ENCODE measurements around the gene S1PR1. TPM values are rescaled to one million over a fixed set of nuclear protein-coding genes. Genes with fewer than 3 reads are reported as not detected.
"Not testable (repeated sequence)": the region's sequence is repeated elsewhere in the genome, so short reads cannot be mapped to it uniquely, and the experiment has no call there.

S1PR1 gene
- total and polyA plus RNA-seq, 11 donors, result 37.0 to 175 (median 60.6) TPM

DNA sequence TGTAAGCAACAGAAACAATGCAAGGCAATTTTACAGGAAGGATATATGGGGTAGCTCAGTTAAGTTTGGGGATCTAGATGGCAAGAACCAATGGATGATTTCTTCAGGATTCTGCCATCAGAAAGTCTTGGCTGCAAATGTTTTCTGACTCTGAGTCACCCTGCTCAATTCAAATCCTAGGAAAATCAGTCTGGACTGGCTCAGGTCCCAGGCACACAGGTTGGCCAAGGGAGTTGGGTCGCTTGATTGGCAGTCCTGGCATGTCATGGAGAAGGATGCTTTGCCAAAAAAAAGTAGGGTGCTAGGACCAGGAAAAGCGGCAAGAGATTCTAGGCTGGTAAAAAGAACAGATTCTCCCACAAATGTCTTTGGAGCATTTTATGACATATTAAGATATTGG is 28.9 kb upstream of the S1PR1 start:
- ATAC-seq (no peak), DNase-seq (peak in 1 of 5 donors; percentile 36)
- 74 to 83% (median 79%) methylated on average over 2 of the region's 2 CpGs for WGBS, 4 donors
- Histone ChIP-seq H3K36me3 (no peaks in the 10 kb centered on the region), H3K4me3 (no peak overlapping the region), H3K9me3 (no peaks in the 10 kb centered on the region), H3K27me3 (no peaks in the 10 kb centered on the region), H3K4me1 (peaks cover 0 to 16% (median 4%) of the 10 kb centered on the region in 12 donors), H3K27ac (no peak overlapping the region)
- TF ChIP-seq, protein P1, sequence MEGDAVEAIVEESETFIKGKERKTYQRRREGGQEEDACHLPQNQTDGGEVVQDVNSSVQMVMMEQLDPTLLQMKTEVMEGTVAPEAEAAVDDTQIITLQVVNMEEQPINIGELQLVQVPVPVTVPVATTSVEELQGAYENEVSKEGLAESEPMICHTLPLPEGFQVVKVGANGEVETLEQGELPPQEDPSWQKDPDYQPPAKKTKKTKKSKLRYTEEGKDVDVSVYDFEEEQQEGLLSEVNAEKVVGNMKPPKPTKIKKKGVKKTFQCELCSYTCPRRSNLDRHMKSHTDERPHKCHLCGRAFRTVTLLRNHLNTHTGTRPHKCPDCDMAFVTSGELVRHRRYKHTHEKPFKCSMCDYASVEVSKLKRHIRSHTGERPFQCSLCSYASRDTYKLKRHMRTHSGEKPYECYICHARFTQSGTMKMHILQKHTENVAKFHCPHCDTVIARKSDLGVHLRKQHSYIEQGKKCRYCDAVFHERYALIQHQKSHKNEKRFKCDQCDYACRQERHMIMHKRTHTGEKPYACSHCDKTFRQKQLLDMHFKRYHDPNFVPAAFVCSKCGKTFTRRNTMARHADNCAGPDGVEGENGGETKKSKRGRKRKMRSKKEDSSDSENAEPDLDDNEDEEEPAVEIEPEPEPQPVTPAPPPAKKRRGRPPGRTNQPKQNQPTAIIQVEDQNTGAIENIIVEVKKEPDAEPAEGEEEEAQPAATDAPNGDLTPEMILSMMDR (IDR thresholded peaks at IDR 0.05), result no peak
- TF ChIP-seq POLR2A (IDR thresholded peaks at IDR 0.05), result no peak
- intact Hi-C loops (cut with DNase I), result no loop called here

DNA sequence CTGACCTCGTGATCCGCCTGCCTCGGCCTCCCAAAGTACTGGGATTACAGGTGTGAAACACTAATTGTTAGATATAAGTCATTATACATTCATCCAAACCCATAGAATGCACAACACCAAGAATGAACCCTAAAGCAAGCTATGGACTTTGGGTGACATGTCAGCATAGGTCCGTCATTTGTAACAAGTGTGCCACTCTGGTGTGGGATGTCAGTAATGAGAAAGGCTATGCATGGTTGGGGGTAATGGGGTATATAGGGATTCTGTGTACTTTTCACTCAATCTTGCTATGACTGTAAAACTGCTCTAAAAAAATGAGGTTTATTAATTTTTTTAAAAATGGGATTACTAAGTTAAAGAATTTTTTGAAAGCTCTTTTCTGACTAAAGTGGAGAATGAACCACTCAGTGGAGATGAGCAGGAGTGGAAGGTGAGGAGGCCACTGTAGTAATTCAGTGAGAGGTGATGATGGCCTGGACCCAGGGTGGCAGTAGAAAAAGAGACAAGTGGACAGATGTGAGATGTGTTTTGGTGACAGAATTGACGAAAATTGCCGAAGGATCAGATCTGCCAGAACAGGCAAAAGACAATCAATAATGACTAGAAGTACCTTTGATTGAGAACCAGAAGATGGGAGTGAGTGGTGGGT is 21.3 kb upstream of the S1PR1 start:
- Histone ChIP-seq H3K27ac (no peak overlapping the region), H3K4me1 (peaks cover 0 to 9% (median 0%) of the 10 kb centered on the region in 12 donors), H3K9me3 (no peaks in the 10 kb centered on the region), H3K27me3 (no peaks in the 10 kb centered on the region), H3K36me3 (no peaks in the 10 kb centered on the region), H3K4me3 (no peak overlapping the region)
- WGBS, 4 donors, result 95 to 99% (median 96%) methylated on average over 6 of the region's 6 CpGs
- ATAC-seq (no peak), DNase-seq (no peak)
- intact Hi-C loops (cut with DNase I), result no loop called here
- TF ChIP-seq, protein P1 (IDR thresholded peaks at IDR 0.05), result no peak
- TF ChIP-seq POLR2A (IDR thresholded peaks at IDR 0.05), result no peak

DNA sequence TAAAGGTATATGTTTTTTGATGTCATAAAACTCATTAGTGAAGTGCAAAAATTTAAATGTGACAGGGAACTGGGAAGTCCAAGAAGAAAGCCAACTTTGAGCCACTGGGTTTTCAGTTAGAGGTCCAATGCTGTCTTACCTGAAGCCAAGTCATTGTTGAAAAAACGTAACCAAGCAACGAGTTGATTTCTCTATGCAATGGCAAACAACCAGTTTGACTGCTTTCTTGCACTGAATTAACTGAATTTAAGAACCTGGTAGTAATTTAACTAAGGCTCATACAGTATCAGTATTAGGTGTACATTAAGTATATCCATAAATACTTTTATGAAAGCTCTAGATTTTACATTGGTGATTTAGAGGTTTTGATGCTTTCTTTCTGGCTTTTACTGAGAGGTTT is 20.2 kb upstream of the S1PR1 start:
- intact Hi-C loops (cut with DNase I), result no loop called here
- H3K9me3 ChIP-seq, result no peaks in the 10 kb centered on the region

DNA sequence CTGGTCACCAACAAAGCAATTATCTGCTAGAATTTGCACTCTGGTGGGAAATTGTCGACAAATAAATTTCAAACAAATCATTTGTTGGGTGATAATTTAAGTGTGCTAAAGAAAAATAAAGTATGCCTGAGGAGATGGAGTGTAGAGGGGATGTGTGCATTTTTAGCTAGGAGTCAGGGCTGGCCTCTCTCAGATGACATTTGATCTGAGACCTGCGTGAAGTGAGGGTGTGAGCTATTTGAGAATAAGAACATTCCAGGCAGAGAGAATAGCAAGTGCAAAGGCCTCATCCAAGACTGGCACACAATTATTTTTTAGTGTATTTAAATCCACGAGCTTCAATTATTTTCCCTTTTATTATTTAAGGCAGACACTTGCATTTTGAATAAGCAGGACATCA is 19.7 kb upstream of the S1PR1 start:
- TF ChIP-seq POLR2A (IDR thresholded peaks at IDR 0.05), result no peak
- TF ChIP-seq, protein P1 (IDR thresholded peaks at IDR 0.05), result no peak
- DNase-seq, result no peak
- H3K9me3 ChIP-seq, result no peaks in the 10 kb centered on the region
- ATAC-seq, result peak; percentile 37 to 81 (median 76)
- 54 to 63% (median 57%) methylated on average over 3 of the region's 3 CpGs for WGBS, 4 donors
- H3K27ac ChIP-seq, result peak overlapping the region in 5 of 12 donors; percentile 6 to 54 (median 17)
- H3K4me1 ChIP-seq, result peaks cover 0 to 9% (median 0%) of the 10 kb centered on the region in 12 donors
- no peaks in the 10 kb centered on the region for H3K27me3 ChIP-seq
- intact Hi-C loops (cut with DNase I), result no loop called here
- H3K4me3 ChIP-seq, result no peak overlapping the region
- H3K36me3 ChIP-seq, result no peaks in the 10 kb centered on the region

More for the DNA sequence above, 20.2 kb upstream of the S1PR1 start:
- TF ChIP-seq, protein P1 (IDR thresholded peaks at IDR 0.05), result no peak
- no peak for TF ChIP-seq POLR2A (IDR thresholded peaks at IDR 0.05)
- no peak overlapping the region for H3K4me3 ChIP-seq
- no peak for DNase-seq
- H3K27me3 ChIP-seq, result no peaks in the 10 kb centered on the region
- peaks cover 0 to 9% (median 0%) of the 10 kb centered on the region in 12 donors for H3K4me1 ChIP-seq
- WGBS, 4 donors, result 70 to 79% (median 78%) methylated on average over 2 of the region's 2 CpGs
- no peak for ATAC-seq
- H3K36me3 ChIP-seq, result no peaks in the 10 kb centered on the region
- H3K27ac ChIP-seq, result peak overlapping the region in 2 of 12 donors; percentile 6 to 49

DNA sequence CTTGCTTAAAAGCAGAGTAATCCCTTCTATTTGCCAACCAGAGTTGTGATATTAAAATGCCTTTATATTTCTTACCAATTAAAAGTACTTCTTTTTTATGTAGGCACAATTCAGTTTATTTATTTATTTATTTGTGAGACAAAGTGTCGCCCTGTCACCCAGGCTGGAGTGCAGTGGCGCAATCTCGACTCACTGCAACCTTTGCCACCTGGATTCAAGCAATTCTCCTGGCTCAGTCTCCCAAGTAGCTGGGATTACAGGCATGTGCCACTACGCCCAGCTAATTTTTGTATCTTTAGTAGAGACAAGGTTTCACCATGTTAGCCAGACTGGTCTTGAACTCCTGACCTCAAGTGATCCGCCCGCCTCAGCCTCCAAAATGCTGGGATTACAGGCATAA is 17.9 kb upstream of the S1PR1 start:
- intact Hi-C loops (cut with DNase I); ATAC-seq; H3K9me3 ChIP-seq; DNase-seq; H3K27ac ChIP-seq; H3K27me3 ChIP-seq; H3K36me3 ChIP-seq; H3K4me3 ChIP-seq; H3K4me1 ChIP-seq: not testable (repeated sequence)
- WGBS, 4 donors, result 93 to 97% (median 95%) methylated on average over 6 of the region's 6 CpGs

Measured in heart left ventricle (tissue), 16 donors.